Testis (tissue), 3 donors: ENCODE data around the gene PKNOX2. TPM values are rescaled to one million over a fixed set of nuclear protein-coding genes. Genes with fewer than 3 reads are reported as not detected.

Experiments used
- DNase-seq: peaks from one replicate; pipeline ENCODE4 v3.0.0-alpha.2; 2019
- H3K27ac ChIP-seq, 2 donors: fragments of 200-600 bp; sonication (generic); one replicate each; pipeline ENCODE4 v1.5.1; 2019
- H3K27me3 ChIP-seq: fragments of 200-600 bp; sonication (generic); one replicate; pipeline ENCODE4 v1.5.1; 2019
- H3K36me3 ChIP-seq: fragments of 200-600 bp; sonication (generic); one replicate; pipeline ENCODE4 v1.5.1; 2017; ENCODE audit warnings: low read depth; ENCODE audit errors: missing control alignments
- H3K4me1 ChIP-seq: fragments of 200-600 bp; sonication (generic); one replicate; pipeline ENCODE4 v1.5.1; 2019
- H3K4me3 ChIP-seq, 2 donors: fragments of 200-600 bp; sonication (generic); one replicate each; pipeline ENCODE4 v1.5.1; 2017 to 2019
- H3K9me3 ChIP-seq: fragments of 200-600 bp; sonication (generic); one replicate; pipeline ENCODE4 v1.5.1; 2017
- CTCF ChIP-seq, 3 experiments: fragments of 450-650 bp in 2 of 3; fragments of 200-600 bp in 1 of 3; sonication (generic) in 1 of 3; IDR thresholded peaks; one replicate each; pipeline ENCODE4 v1.5.1; 2016 to 2019; ENCODE audit warnings: antibody characterized with exemption in 3 of 3, mild to moderate bottlenecking in 2 of 3, moderate library complexity in 1 of 3
- POLR2A ChIP-seq: fragments of 450-650 bp; IDR thresholded peaks from one replicate; pipeline ENCODE4 v1.6.1; 2017; ENCODE audit warnings: antibody characterized with exemption, mild to moderate bottlenecking, moderate library complexity
- WGBS, 2 donors: methylation state at CpG; one replicate each; pipeline ENCODE4 v1.1.5; 2018; 5-methylcytosine and 5-hydroxymethylcytosine counted together
- intact Hi-C: fragments of 100-400 bp; cut with DNase I; formaldehyde crosslinking; loops from one replicate; pipeline ENCODE4 v1.15.1; 2023; ENCODE audit warnings: low total_unique reads
- polyA plus RNA-seq: library from polyadenylated mRNA; stranded (reverse); fragments of 350-450 nt; fragmentation: Illumina TruSeq; extraction: RNeasy Lipid Tissue Mini Kit (QIAGEN cat#74804); gene quantifications from one replicate; pipeline ENCODE4 v1.2.3, GENCODE V29; 2014; ENCODE audit warnings: low read depth, low replicate concordance; ENCODE audit not compliant: insufficient read depth
- total RNA-seq, 2 donors: library from RNA; depleted of rRNA; stranded (reverse); fragments of >200 nt; gene quantifications; one replicate each; pipeline ENCODE4 v1.2.3, GENCODE V29; 2016

The PKNOX2 gene
- total and polyA plus RNA-seq, 3 donors from 2014 or later: 5.5 to 10.4 (median 7.3) TPM

- H3K9me3 ChIP-seq: no peaks in the 10 kb centered on the region
- H3K4me1 ChIP-seq: no peaks in the 10 kb centered on the region
- DNase-seq: no peak
- 78 to 81% methylated on average over 17 to 18 of the region's 18 CpGs for WGBS, 2 donors
- no peaks in the 10 kb centered on the region for H3K27me3 ChIP-seq
- H3K27ac ChIP-seq: no peak overlapping the region
- TF ChIP-seq CTCF (IDR thresholded peaks at IDR 0.05) (no peak), POLR2A (no peak)
- no peak overlapping the region for H3K4me3 ChIP-seq
- intact Hi-C loops: no loop called here
- no peaks in the 10 kb centered on the region for H3K36me3 ChIP-seq
Measured at GRCh38 chr11:125370561-125371389, 206.2 kb downstream of the PKNOX2 start.

GRCh38 chr11:125371431-125371935 is 206.9 kb downstream of the PKNOX2 start:
- intact Hi-C loops: no loop called here

GRCh38 chr11:125372088-125372487 is 207.5 kb downstream of the PKNOX2 start:
- no peak overlapping the region for H3K27ac ChIP-seq
- no peaks in the 10 kb centered on the region for H3K27me3 ChIP-seq
- H3K4me3 ChIP-seq: no peak overlapping the region
- no peaks in the 10 kb centered on the region for H3K9me3 ChIP-seq
- WGBS, 2 donors: 93 to 94% methylated on average over 14 of the region's 14 CpGs
- H3K36me3 ChIP-seq: no peaks in the 10 kb centered on the region
- intact Hi-C loops: no loop called here
- DNase-seq: no peak
- H3K4me1 ChIP-seq: no peaks in the 10 kb centered on the region
- no peak for TF ChIP-seq CTCF (IDR thresholded peaks at IDR 0.05)
- no peak for TF ChIP-seq POLR2A

More at GRCh38 chr11:125371431-125371935, 206.9 kb downstream of the PKNOX2 start:
- Histone ChIP-seq H3K36me3 (no peaks in the 10 kb centered on the region), H3K9me3 (no peaks in the 10 kb centered on the region), H3K27ac (no peak overlapping the region), H3K27me3 (no peaks in the 10 kb centered on the region), H3K4me3 (no peak overlapping the region), H3K4me1 (no peaks in the 10 kb centered on the region)
- 71 to 73% methylated on average over 11 of the region's 11 CpGs for WGBS, 2 donors
- no peak for DNase-seq
- TF ChIP-seq POLR2A (no peak), CTCF (IDR thresholded peaks at IDR 0.05) (no peak)

- intact Hi-C loops: no loop called here
- no peak for TF ChIP-seq CTCF (IDR thresholded peaks at IDR 0.05)
- TF ChIP-seq POLR2A: no peak
- H3K27ac ChIP-seq: no peak overlapping the region
- no peak for DNase-seq
- H3K9me3 ChIP-seq: no peaks in the 10 kb centered on the region
- no peak overlapping the region for H3K4me3 ChIP-seq
- no peaks in the 10 kb centered on the region for H3K4me1 ChIP-seq
- WGBS, 2 donors: 89% methylated on average over 3 of the region's 3 CpGs
- H3K36me3 ChIP-seq: no peaks in the 10 kb centered on the region
- H3K27me3 ChIP-seq: no peaks in the 10 kb centered on the region
Measured at GRCh38 chr11:125372911-125373310, 208.4 kb downstream of the PKNOX2 start.
